HepG2 (cell line): Measurements from ENCODE around the gene UBE2C. TPM values are rescaled to one million over a fixed set of nuclear protein-coding genes. Genes with fewer than 3 reads are reported as not detected.
A peak's percentile ranks its signal among the peaks of the same experiment; 100 is the strongest.

Experiments used
- SOX13 ChIP-seq, 3 experiments: fragments of 450-650 bp in 1 of 3; sonication (generic) in 1 of 3; formaldehyde crosslinking in 1 of 3; IDR thresholded peaks in 2 of 3; conservative IDR thresholded peaks in 1 of 3; 2 replicates each; pipeline versions ENCODE4 v1.5.0 to v1.6.1; 2016 to 2020; ENCODE audit warnings: antibody characterized with exemption in 1 of 3, mild to moderate bottlenecking in 1 of 3, missing compliant biosample characterization in 1 of 3, missing genetic modification reagents in 1 of 3, moderate library complexity in 1 of 3
- ZNF260 ChIP-seq: sonication (generic); formaldehyde crosslinking; IDR thresholded peaks from 2 replicates; pipeline ENCODE4 v1.4.0; 2020; ENCODE audit warnings: missing genetic modification reagents, low read depth, mild to moderate bottlenecking, borderline replicate concordance
- ZNF383 ChIP-seq: sonication (generic); formaldehyde crosslinking; IDR thresholded peaks from 2 replicates; pipeline ENCODE4 v1.4.0; 2020; ENCODE audit warnings: missing genetic modification reagents, mild to moderate bottlenecking, borderline replicate concordance
- polyA plus RNA-seq, 8 experiments: library from polyadenylated mRNA; depleted of rRNA in 3 of 8; stranded (reverse) in 7 of 8; unstranded in 1 of 8; fragments of >200 nt; fragmentation: Illumina TruSeq in 4 of 8; extraction: Trizol in 4 of 8; gene quantifications; 2 replicates each; pipeline versions ENCODE4 v1.2.1 to v1.2.3, GENCODE V29; 2011 to 2016; ENCODE audit warnings: low read depth in 4 of 8, missing spikeins in 1 of 8, mixed read lengths in 1 of 8; ENCODE audit not compliant: insufficient read depth in 1 of 8
- total RNA-seq, 5 experiments: library from RNA; depleted of rRNA; stranded (reverse); fragments of >200 nt; fragmentation: Illumina TruSeq; extraction: Trizol; gene quantifications; 2 replicates each; pipeline ENCODE4 v1.2.3, GENCODE V29; 2016; ENCODE audit warnings: low read depth in 1 of 5
- TF ChIP-seq, protein P1 (sequence below): sonication (generic); formaldehyde crosslinking; IDR thresholded peaks from 2 replicates; pipeline ENCODE4 v1.9.0; 2021; ENCODE audit warnings: mild to moderate bottlenecking, missing genetic modification reagents
- TF ChIP-seq, protein P2 (sequence below): sonication (generic); formaldehyde crosslinking; IDR thresholded peaks from 2 replicates; pipeline ENCODE4 v1.4.0; 2020; ENCODE audit warnings: mild to moderate bottlenecking, missing genetic modification reagents

Gene UBE2C
- total and polyA plus RNA-seq, 2 of the 13 experiments (the other 11 are each of a cell fraction or from before 2014, with no cell fraction given): 100 to 123 TPM

DNA sequence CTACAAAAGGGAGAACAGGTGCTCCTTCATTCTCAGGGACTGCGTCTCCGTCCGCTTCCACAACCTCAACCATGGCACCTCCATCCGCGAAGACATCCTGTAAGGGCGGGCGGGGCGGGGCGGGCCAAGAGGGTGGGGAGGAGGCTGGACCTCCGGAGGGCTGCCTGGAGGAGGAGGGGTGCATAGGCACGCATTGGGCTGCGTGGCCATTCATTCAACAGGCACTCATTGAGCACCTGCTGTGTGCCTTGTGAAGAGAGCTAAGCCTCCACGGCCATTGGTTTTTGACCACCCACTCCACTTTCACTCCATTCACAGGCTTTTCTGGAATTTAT is 45.4 kb downstream of the UBE2C start (continued):
- TF ChIP-seq, protein P1, sequence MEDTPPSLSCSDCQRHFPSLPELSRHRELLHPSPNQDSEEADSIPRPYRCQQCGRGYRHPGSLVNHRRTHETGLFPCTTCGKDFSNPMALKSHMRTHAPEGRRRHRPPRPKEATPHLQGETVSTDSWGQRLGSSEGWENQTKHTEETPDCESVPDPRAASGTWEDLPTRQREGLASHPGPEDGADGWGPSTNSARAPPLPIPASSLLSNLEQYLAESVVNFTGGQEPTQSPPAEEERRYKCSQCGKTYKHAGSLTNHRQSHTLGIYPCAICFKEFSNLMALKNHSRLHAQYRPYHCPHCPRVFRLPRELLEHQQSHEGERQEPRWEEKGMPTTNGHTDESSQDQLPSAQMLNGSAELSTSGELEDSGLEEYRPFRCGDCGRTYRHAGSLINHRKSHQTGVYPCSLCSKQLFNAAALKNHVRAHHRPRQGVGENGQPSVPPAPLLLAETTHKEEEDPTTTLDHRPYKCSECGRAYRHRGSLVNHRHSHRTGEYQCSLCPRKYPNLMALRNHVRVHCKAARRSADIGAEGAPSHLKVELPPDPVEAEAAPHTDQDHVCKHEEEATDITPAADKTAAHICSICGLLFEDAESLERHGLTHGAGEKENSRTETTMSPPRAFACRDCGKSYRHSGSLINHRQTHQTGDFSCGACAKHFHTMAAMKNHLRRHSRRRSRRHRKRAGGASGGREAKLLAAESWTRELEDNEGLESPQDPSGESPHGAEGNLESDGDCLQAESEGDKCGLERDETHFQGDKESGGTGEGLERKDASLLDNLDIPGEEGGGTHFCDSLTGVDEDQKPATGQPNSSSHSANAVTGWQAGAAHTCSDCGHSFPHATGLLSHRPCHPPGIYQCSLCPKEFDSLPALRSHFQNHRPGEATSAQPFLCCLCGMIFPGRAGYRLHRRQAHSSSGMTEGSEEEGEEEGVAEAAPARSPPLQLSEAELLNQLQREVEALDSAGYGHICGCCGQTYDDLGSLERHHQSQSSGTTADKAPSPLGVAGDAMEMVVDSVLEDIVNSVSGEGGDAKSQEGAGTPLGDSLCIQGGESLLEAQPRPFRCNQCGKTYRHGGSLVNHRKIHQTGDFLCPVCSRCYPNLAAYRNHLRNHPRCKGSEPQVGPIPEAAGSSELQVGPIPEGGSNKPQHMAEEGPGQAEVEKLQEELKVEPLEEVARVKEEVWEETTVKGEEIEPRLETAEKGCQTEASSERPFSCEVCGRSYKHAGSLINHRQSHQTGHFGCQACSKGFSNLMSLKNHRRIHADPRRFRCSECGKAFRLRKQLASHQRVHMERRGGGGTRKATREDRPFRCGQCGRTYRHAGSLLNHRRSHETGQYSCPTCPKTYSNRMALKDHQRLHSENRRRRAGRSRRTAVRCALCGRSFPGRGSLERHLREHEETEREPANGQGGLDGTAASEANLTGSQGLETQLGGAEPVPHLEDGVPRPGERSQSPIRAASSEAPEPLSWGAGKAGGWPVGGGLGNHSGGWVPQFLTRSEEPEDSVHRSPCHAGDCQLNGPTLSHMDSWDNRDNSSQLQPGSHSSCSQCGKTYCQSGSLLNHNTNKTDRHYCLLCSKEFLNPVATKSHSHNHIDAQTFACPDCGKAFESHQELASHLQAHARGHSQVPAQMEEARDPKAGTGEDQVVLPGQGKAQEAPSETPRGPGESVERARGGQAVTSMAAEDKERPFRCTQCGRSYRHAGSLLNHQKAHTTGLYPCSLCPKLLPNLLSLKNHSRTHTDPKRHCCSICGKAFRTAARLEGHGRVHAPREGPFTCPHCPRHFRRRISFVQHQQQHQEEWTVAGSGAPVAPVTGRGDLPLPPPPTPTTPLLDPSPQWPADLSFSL (CRISPR knock-in tag): no peak
- TF ChIP-seq, protein P2, sequence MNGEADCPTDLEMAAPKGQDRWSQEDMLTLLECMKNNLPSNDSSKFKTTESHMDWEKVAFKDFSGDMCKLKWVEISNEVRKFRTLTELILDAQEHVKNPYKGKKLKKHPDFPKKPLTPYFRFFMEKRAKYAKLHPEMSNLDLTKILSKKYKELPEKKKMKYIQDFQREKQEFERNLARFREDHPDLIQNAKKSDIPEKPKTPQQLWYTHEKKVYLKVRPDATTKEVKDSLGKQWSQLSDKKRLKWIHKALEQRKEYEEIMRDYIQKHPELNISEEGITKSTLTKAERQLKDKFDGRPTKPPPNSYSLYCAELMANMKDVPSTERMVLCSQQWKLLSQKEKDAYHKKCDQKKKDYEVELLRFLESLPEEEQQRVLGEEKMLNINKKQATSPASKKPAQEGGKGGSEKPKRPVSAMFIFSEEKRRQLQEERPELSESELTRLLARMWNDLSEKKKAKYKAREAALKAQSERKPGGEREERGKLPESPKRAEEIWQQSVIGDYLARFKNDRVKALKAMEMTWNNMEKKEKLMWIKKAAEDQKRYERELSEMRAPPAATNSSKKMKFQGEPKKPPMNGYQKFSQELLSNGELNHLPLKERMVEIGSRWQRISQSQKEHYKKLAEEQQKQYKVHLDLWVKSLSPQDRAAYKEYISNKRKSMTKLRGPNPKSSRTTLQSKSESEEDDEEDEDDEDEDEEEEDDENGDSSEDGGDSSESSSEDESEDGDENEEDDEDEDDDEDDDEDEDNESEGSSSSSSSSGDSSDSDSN (CRISPR knock-in tag): no peak
- TF ChIP-seq ZNF260 (no peak), SOX13 (IDR thresholded peaks at IDR 0.05) (0 out of 2 replicates have a peak, but pooled peaks have one; percentile 4), SOX13 (CRISPR knock-in tag; conservative IDR thresholded peaks at IDR 0.05 in 1 of 2, IDR thresholded peaks at IDR 0.05 in 1 of 2) (no peak), ZNF383 (no peak)
